Natural killer cell (primary cell): ENCODE measurements around the gene VPS36. TPM values are rescaled to one million over a fixed set of nuclear protein-coding genes. Genes with fewer than 3 reads are reported as not detected.

Experiments
- ATAC-seq, 3 donors: fragments of 150-1000 bp in 2 of 3; fragments of 200-7000 bp in 1 of 3; cut with Tn5 transposase; 1 replicate in 1 of 3; 2 replicates in 2 of 3; pipeline ENCODE4 v1.10.0; 2021; ENCODE audit warnings: mild to moderate bottlenecking in 2 of 3, moderate library complexity in 2 of 3
- DNase-seq, 2 donors: peaks; one replicate each; pipeline versions ENCODE4 v3.0.0 to v3.0.0-alpha.2; 2013 to 2021; ENCODE audit warnings: mixed read lengths in 1 of 2
- H3K27ac ChIP-seq: one replicate; pipeline ENCODE4 v1.5.1; 2013; ENCODE audit warnings: mild to moderate bottlenecking, low read length
- H3K27me3 ChIP-seq: one replicate; pipeline ENCODE4 v1.6.1; 2013; ENCODE audit warnings: low read length; ENCODE audit not compliant: control insufficient read depth, insufficient read depth
- H3K36me3 ChIP-seq: one replicate; pipeline ENCODE4 v1.6.1; 2013; ENCODE audit warnings: low read length; ENCODE audit not compliant: control insufficient read depth, insufficient read depth
- H3K4me1 ChIP-seq: one replicate; pipeline ENCODE4 v1.6.1; 2013; ENCODE audit warnings: low read length; ENCODE audit not compliant: control insufficient read depth, insufficient read depth
- H3K4me3 ChIP-seq: one replicate; pipeline ENCODE4 v1.5.1; 2013; ENCODE audit warnings: low read length
- H3K9me3 ChIP-seq: one replicate; pipeline ENCODE4 v1.6.1; 2013; ENCODE audit warnings: low read length; ENCODE audit not compliant: control insufficient read depth, insufficient read depth
- H3K27ac Mint-ChIP-seq, 2 donors: one replicate each; pipeline ENCODE4 v1.8.0; 2022; ENCODE audit warnings: mild to moderate bottlenecking in 2 of 2, mixed read lengths in 2 of 2, moderate library complexity in 1 of 2
- H3K27me3 Mint-ChIP-seq, 2 donors: one replicate each; pipeline ENCODE4 v1.8.0; 2022; ENCODE audit warnings: low read depth in 2 of 2, mixed read lengths in 2 of 2
- H3K36me3 Mint-ChIP-seq: one replicate; pipeline ENCODE4 v1.8.0; 2022; ENCODE audit warnings: mixed read lengths
- H3K4me1 Mint-ChIP-seq, 2 donors: one replicate each; pipeline ENCODE4 v1.8.0; 2022; ENCODE audit warnings: mixed read lengths in 2 of 2
- H3K4me3 Mint-ChIP-seq: one replicate; pipeline ENCODE4 v1.8.0; 2022; ENCODE audit warnings: mild to moderate bottlenecking, moderate library complexity, mixed read lengths
- H3K9me3 Mint-ChIP-seq, 2 donors: one replicate each; pipeline ENCODE4 v1.8.0; 2022; ENCODE audit warnings: mixed read lengths in 2 of 2
- WGBS: methylation state at CpG from one replicate; pipeline ENCODE4 v1.1.7; 2013; ENCODE audit warnings: missing lambda C conversion rate; ENCODE audit not compliant: insufficient coverage; 5-methylcytosine and 5-hydroxymethylcytosine counted together
- intact Hi-C: fragments of 100-400 bp; cut with micrococcal nuclease; formaldehyde crosslinking; loops from one replicate; pipeline ENCODE4 v1.14.2; 2022
- total RNA-seq, 4 donors: library from RNA; stranded (reverse); fragments of 120-200 nt in 1 of 4; gene quantifications; one replicate each; pipeline versions ENCODE4 v1.2.3 to v1.2.4, GENCODE V29; 2013 to 2022
- TF ChIP-seq, protein P1 (sequence below): fragments of 200-600 bp; IDR thresholded peaks from one replicate; pipeline ENCODE4 v1.8.0; 2022; ENCODE audit warnings: antibody characterized with exemption

VPS36 gene
- total RNA-seq, 3 donors from 2014 or later (not counting 1 experiment from before 2014, with no cell fraction given) = 59.0 to 64.2 (median 63.3) TPM

DNA sequence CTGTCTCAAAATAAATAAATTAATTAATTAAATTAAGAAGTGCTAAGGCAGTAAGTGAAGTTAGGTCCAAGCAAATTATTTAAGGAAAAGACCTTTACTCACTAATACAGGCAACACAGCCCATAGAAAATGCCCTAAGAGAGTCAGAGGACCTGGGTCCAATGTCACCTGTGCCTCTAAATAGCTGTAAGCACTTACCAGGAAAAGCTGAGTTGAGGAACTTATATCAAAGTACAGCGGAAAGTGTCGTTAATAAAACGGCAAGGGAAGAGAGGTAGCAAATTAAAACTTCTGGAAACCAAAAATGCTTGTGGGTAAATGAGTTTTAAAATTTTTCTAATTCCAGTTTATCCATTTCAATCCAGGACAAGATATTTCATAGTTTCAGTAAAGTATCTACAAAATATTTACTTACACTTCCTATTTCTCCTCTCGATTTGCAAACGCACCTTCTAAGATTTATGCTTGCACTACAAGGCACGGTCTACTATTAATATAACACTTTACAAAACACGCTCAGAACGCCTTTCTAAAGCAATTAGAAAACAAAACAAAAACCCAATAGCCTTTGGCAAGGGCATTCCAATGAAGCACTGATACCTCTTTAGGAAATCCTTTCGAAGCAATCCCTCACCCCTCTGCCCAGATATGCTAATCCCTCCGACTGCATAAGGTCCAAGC lies 963 bp downstream of the VPS36 start:
- Mint-ChIP-seq H3K36me3 (no peaks in the 10 kb centered on the region), H3K27ac (peak overlapping the region; percentile 87 to 93), H3K27me3 (peaks cover 0 to 2% of the 10 kb centered on the region in 2 donors), H3K9me3 (no peaks in the 10 kb centered on the region), H3K4me3 (peak overlapping the region; percentile 97), H3K4me1 (peaks cover 33 to 35% of the 10 kb centered on the region in 2 donors)
- TF ChIP-seq, protein P1, sequence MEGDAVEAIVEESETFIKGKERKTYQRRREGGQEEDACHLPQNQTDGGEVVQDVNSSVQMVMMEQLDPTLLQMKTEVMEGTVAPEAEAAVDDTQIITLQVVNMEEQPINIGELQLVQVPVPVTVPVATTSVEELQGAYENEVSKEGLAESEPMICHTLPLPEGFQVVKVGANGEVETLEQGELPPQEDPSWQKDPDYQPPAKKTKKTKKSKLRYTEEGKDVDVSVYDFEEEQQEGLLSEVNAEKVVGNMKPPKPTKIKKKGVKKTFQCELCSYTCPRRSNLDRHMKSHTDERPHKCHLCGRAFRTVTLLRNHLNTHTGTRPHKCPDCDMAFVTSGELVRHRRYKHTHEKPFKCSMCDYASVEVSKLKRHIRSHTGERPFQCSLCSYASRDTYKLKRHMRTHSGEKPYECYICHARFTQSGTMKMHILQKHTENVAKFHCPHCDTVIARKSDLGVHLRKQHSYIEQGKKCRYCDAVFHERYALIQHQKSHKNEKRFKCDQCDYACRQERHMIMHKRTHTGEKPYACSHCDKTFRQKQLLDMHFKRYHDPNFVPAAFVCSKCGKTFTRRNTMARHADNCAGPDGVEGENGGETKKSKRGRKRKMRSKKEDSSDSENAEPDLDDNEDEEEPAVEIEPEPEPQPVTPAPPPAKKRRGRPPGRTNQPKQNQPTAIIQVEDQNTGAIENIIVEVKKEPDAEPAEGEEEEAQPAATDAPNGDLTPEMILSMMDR = no peak
- no peaks in the 10 kb centered on the region for H3K9me3 ChIP-seq
- H3K4me3 ChIP-seq = peak overlapping the region; percentile 63
- ATAC-seq (no peak), DNase-seq (peak in 1 of 2 donors; percentile 19)
- intact Hi-C loops = loop anchor here (1.0 to 5.0 kb wide), 2 partner anchors 203 to 448 kb away; partner anchors contain the start of gene SUGT1
- peaks cover 4% of the 10 kb centered on the region for H3K36me3 ChIP-seq
- peak overlapping the region; percentile 74 for H3K27ac ChIP-seq
- H3K4me1 ChIP-seq = peaks cover 19% of the 10 kb centered on the region
- no peaks in the 10 kb centered on the region for H3K27me3 ChIP-seq
- WGBS = 2% methylated on average over 9 of the region's 10 CpGs

DNA sequence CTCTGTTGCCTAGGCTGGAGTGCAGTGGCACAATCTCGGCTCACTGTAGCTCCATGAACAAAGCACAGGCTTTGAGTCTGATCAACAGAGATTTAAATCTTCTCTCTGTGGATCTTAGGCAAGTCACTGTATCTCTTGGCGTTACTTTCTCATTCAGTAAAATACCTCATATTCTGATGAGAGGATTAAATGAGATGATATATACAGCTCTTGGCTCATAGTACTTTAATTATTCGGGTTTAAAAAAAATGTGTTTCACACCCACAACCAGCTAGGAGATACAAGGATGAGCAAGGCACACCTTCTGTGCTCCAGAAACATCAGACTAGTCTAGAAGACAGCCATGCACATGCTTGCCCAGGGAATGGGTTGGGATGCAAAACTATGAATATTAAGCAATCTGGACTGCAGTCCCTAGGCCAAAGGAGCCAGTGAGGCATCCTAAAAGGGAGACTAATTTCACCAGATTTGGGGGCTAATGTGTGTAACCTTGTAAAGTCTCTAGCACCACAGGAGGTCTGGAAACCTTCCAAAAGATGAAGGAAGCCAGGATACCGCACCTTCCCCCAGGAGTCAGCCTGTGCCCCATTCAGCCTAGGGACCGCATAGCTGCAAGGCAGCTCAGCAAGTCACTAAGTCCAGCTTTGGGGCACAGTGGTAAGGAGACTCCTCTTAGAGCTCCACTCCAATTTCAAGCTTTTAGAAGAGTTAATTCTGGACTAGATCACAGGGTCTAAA lies 2.5 kb downstream of the VPS36 start:
- Mint-ChIP-seq H3K4me1 (peaks cover 32 to 33% of the 10 kb centered on the region in 2 donors), H3K9me3 (no peaks in the 10 kb centered on the region), H3K27me3 (no peaks in the 10 kb centered on the region), H3K4me3 (peak overlapping the region; percentile 19), H3K36me3 (no peaks in the 10 kb centered on the region), H3K27ac (peak overlapping the region; percentile 87 to 93)
- H3K27me3 ChIP-seq = no peaks in the 10 kb centered on the region
- 87% methylated on average over 4 of the region's 5 CpGs for WGBS
- TF ChIP-seq, protein P1 = no peak
- peaks cover 15% of the 10 kb centered on the region for H3K4me1 ChIP-seq
- H3K27ac ChIP-seq = no peak overlapping the region
- intact Hi-C loops = no loop called here
- ATAC-seq = no peak
- no peak overlapping the region for H3K4me3 ChIP-seq
- no peaks in the 10 kb centered on the region for H3K9me3 ChIP-seq
- DNase-seq = no peak
- H3K36me3 ChIP-seq = peaks cover 4% of the 10 kb centered on the region

- H3K4me1 ChIP-seq = peaks cover 15% of the 10 kb centered on the region
- Mint-ChIP-seq H3K4me1 (peaks cover 32 to 33% of the 10 kb centered on the region in 2 donors), H3K4me3 (no peak overlapping the region), H3K27me3 (no peaks in the 10 kb centered on the region), H3K27ac (peak overlapping the region in 1 of 2 donors; percentile 23), H3K36me3 (no peaks in the 10 kb centered on the region), H3K9me3 (no peaks in the 10 kb centered on the region)
- H3K9me3 ChIP-seq = no peaks in the 10 kb centered on the region
- no peak overlapping the region for H3K4me3 ChIP-seq
- DNase-seq (no peak), ATAC-seq (no peak)
- no peaks in the 10 kb centered on the region for H3K27me3 ChIP-seq
- 74% methylated on average over 2 of the region's 2 CpGs for WGBS
- H3K27ac ChIP-seq = no peak overlapping the region
- peaks cover 4% of the 10 kb centered on the region for H3K36me3 ChIP-seq
- TF ChIP-seq, protein P1 = no peak
- intact Hi-C loops = no loop called here
Observed at GRCh38 chr13:52447354-52447753, 3.1 kb downstream of the VPS36 start.
